Osteocyte (in vitro differentiated cells): ENCODE measurements around the gene GJD3. TPM values are rescaled to one million over a fixed set of nuclear protein-coding genes. Genes with fewer than 3 reads are reported as not detected.
"Not testable (repeated sequence)": the region's sequence is repeated elsewhere in the genome, so short reads cannot be mapped to it uniquely, and the experiment has no call there.

Experiments
- DNase-seq: peaks from one replicate; pipeline ENCODE4 v3.0.0; 2021; ENCODE audit warnings: mixed read lengths; ENCODE audit not compliant: unreplicated experiment; ENCODE audit errors: extremely low spot score
- H3K27ac Mint-ChIP-seq: one replicate; pipeline ENCODE4 v1.8.0; 2021; ENCODE audit warnings: mild to moderate bottlenecking, mixed read lengths; ENCODE audit not compliant: unreplicated experiment
- H3K27me3 Mint-ChIP-seq: one replicate; pipeline ENCODE4 v1.8.0; 2021; ENCODE audit warnings: mixed read lengths; ENCODE audit not compliant: unreplicated experiment
- H3K36me3 Mint-ChIP-seq: one replicate; pipeline ENCODE4 v1.8.0; 2021; ENCODE audit warnings: mixed read lengths; ENCODE audit not compliant: unreplicated experiment
- H3K4me1 Mint-ChIP-seq: one replicate; pipeline ENCODE4 v1.8.0; 2021; ENCODE audit warnings: mixed read lengths; ENCODE audit not compliant: unreplicated experiment
- H3K4me3 Mint-ChIP-seq: one replicate; pipeline ENCODE4 v1.8.0; 2021; ENCODE audit warnings: mild to moderate bottlenecking, moderate library complexity, mixed read lengths; ENCODE audit not compliant: unreplicated experiment
- H3K9me3 Mint-ChIP-seq: one replicate; pipeline ENCODE4 v1.8.0; 2021; ENCODE audit warnings: mixed read lengths; ENCODE audit not compliant: unreplicated experiment
- total RNA-seq: library from RNA; stranded (reverse); gene quantifications from 2 replicates; pipeline ENCODE4 v1.2.1, GENCODE V29; 2021
- TF ChIP-seq, protein P1 (sequence below): fragments of 200-600 bp; sonication (generic); IDR thresholded peaks from 2 replicates; pipeline ENCODE4 v1.5.0; 2021; ENCODE audit warnings: antibody characterized with exemption, mild to moderate bottlenecking, moderate library complexity

GJD3 gene
- total RNA-seq, 1 donor from 2014 or later: 0.40 TPM

DNA sequence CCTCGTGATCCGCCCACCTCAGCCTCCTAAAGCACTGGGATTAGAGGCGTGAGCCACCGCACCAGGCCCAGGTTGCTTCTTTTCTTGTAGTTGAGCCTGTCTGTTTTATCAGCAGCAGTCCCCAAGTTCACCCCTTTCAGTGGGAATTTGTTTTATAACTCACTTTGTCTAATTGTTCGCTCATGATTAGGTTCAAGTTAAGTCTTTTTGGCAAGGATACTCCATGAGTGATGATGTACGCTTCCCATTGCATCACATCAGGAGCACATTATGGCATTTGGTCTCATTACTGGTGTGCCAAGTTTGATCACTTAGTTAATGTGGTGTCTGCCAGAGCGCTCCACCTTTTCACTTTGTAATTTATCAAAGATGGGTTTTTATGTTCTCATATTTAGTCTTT is 14.4 kb upstream of the GJD3 start:
- Mint-ChIP-seq H3K4me1 (no peaks in the 10 kb centered on the region), H3K27ac (no peak overlapping the region), H3K27me3 (no peaks in the 10 kb centered on the region), H3K4me3 (no peak overlapping the region), H3K9me3 (no peaks in the 10 kb centered on the region), H3K36me3 (no peaks in the 10 kb centered on the region)
- DNase-seq: no peak
- TF ChIP-seq, protein P1, sequence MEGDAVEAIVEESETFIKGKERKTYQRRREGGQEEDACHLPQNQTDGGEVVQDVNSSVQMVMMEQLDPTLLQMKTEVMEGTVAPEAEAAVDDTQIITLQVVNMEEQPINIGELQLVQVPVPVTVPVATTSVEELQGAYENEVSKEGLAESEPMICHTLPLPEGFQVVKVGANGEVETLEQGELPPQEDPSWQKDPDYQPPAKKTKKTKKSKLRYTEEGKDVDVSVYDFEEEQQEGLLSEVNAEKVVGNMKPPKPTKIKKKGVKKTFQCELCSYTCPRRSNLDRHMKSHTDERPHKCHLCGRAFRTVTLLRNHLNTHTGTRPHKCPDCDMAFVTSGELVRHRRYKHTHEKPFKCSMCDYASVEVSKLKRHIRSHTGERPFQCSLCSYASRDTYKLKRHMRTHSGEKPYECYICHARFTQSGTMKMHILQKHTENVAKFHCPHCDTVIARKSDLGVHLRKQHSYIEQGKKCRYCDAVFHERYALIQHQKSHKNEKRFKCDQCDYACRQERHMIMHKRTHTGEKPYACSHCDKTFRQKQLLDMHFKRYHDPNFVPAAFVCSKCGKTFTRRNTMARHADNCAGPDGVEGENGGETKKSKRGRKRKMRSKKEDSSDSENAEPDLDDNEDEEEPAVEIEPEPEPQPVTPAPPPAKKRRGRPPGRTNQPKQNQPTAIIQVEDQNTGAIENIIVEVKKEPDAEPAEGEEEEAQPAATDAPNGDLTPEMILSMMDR: no peak

DNA sequence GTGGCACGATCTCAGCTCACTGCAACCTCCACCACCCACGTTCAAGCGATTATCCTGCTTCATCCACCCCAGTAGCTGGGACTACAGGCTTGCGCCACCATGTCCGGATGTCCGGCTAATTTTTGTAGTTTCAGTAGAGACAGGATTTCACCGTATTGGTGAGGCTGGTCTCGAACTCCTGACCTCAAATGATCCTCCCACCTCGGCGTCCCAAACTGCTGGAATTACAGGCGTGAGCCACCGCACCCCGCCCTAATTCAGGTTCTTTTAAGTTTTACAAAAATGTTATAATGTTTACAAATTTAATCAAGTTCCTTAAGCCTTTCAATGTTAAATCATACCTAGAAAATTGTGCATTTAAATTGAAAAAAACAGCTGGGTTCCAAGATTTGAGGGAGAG is 13.3 kb upstream of the GJD3 start:
- Mint-ChIP-seq H3K36me3 (no peaks in the 10 kb centered on the region), H3K9me3 (no peaks in the 10 kb centered on the region), H3K4me3 (no peak overlapping the region), H3K27me3 (no peaks in the 10 kb centered on the region), H3K27ac (no peak overlapping the region), H3K4me1 (no peaks in the 10 kb centered on the region)
- TF ChIP-seq, protein P1: no peak
- no peak for DNase-seq

DNA sequence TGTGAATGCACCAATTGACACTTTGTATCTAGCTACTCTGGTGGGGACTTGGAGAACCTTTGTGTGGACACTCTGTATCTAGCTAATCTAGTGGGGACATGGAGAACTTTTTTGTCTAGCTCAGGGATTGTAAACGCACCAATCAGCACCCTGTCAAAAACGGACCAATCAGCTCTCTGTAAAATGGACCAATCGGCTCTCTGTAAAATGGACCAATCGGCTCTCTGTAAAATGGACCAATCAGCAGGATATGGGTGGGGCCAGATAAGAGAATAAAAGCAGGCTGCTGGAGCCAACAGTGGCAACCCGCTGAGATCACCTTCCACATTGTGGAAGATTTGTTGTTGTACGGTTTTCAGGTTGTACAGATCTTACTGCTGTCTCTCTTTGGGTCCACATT is 12.0 kb upstream of the GJD3 start:
- H3K27ac Mint-ChIP-seq, H3K4me1 Mint-ChIP-seq, H3K36me3 Mint-ChIP-seq, H3K9me3 Mint-ChIP-seq, H3K4me3 Mint-ChIP-seq, DNase-seq, H3K27me3 Mint-ChIP-seq: not testable (repeated sequence)

DNA sequence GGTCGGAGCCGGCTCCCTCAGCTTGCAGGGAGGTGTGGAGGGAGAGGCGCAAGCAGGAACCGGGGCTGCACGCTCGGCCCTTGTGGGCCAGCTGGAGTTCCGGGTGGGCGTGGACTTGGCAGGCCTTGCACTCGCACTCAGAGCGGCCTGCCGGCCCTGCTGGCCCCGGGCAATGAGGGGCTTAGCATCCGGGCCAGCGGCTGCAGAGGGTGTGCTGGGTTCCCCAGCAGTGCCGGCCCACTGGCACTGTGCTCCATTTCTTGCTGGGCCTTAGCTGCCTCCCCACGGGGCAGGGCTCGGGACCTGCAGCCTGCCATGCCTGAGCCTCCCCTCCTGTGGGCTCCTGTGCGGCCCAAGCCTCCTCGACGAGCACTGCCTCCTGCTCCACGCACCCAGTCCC is 11.2 kb upstream of the GJD3 start:
- H3K4me3 Mint-ChIP-seq, H3K4me1 Mint-ChIP-seq, DNase-seq, H3K27ac Mint-ChIP-seq, H3K9me3 Mint-ChIP-seq, H3K27me3 Mint-ChIP-seq, H3K36me3 Mint-ChIP-seq: not testable (repeated sequence)

GRCh38 chr17:40374821-40375498 is 10.4 kb upstream of the GJD3 start:
- H3K9me3 Mint-ChIP-seq: no peaks in the 10 kb centered on the region
- H3K4me1 Mint-ChIP-seq: no peaks in the 10 kb centered on the region
- H3K4me3 Mint-ChIP-seq: no peak overlapping the region
- no peak for DNase-seq
- no peaks in the 10 kb centered on the region for H3K36me3 Mint-ChIP-seq
- no peaks in the 10 kb centered on the region for H3K27me3 Mint-ChIP-seq
- TF ChIP-seq, protein P1: no peak
- no peak overlapping the region for H3K27ac Mint-ChIP-seq

DNA sequence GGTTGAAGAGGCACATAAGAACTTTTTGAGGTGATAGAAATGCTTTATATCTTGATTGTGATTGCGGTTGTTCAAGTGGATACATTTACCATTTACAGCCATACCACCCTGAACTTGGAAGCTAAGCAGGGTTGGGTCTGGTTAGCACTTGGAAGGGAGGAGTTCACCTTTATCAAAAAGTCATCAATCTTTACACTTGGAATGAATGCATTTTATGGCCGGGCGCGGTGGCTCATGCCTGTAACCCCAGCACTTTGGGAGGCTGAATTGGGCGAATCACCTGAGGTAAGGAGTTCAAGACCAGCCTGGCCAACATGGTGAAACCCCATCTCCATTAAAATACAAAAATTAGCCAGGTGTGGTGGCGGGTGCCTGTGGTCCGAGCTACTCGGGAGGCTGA is 9.5 kb upstream of the GJD3 start:
- H3K4me1 Mint-ChIP-seq: no peaks in the 10 kb centered on the region
- no peaks in the 10 kb centered on the region for H3K27me3 Mint-ChIP-seq
- no peaks in the 10 kb centered on the region for H3K9me3 Mint-ChIP-seq
- no peak overlapping the region for H3K27ac Mint-ChIP-seq
- no peak for DNase-seq
- TF ChIP-seq, protein P1: no peak
- H3K4me3 Mint-ChIP-seq: no peak overlapping the region
- no peaks in the 10 kb centered on the region for H3K36me3 Mint-ChIP-seq
